BJ (cell line): ENCODE data around the gene TRABD2B. TPM values are rescaled to one million over a fixed set of nuclear protein-coding genes. Genes with fewer than 3 reads are reported as not detected.

Experiments
- CTCF ChIA-PET: fragments of 350-600 bp; formaldehyde crosslinking; extraction: SDS; loops from one replicate; lab custom pipeline; 2021; ENCODE audit warnings: antibody characterized with exemption, inconsistent platforms; lab: Yijun Ruan, JAX
- POLR2A ChIA-PET: fragments of 300-600 bp; sonication (Branson Sonifier 250); formaldehyde crosslinking; extraction: SDS; loops from one replicate; lab custom pipeline; 2021; ENCODE audit warnings: antibody characterized with exemption; lab: Charles Lee
- DNase-seq: peaks from one replicate; pipeline ENCODE4 v3.0.0-alpha.2; 2011; ENCODE audit warnings: low read depth
- H3K27me3 ChIP-seq: 2 replicates; pipeline ENCODE4 v1.6.0; 2011; ENCODE audit warnings: low read length; ENCODE audit not compliant: control insufficient read depth, insufficient read depth
- H3K36me3 ChIP-seq: 2 replicates; pipeline ENCODE4 v1.5.1; 2011; ENCODE audit warnings: low read length; ENCODE audit not compliant: control insufficient read depth, insufficient read depth
- H3K4me3 ChIP-seq: 2 replicates; pipeline ENCODE4 v1.5.1; 2011; ENCODE audit warnings: low read depth, mild to moderate bottlenecking, control low read depth, low read length
- CTCF ChIP-seq: IDR thresholded peaks from 2 replicates; pipeline ENCODE4 v1.5.1; 2011; ENCODE audit warnings: low read depth, mild to moderate bottlenecking, control low read depth, inconsistent platforms, low read length, moderate library complexity; ENCODE audit not compliant: insufficient read depth
- polyA plus RNA-seq: library from polyadenylated mRNA; depleted of rRNA; stranded (reverse); fragments of >200 nt; gene quantifications from 2 replicates; pipeline ENCODE4 v1.2.3, GENCODE V29; 2011

TRABD2B gene
- polyA plus RNA-seq, 1 experiment = not detected

DNA sequence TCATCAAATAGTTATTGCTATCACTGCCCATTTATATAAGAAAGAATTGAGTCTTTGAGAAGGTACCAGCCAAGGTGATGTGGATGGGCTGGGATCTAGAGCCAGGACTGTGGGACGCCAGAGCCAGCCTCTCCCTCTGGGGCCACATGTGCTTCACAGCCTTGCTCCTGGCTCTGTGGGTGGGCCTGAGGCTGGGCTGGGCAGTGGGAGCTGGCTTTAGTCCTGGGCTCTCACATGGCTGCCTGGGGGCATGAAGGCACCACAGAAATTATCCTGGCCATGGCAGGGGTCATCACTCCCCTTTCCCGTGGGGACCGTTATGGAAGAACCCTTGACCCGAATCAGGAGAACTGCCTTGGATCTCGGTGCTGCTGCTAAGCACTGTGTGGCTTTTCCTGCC lies 203.1 kb downstream of the TRABD2B start:
- no peak for TF ChIP-seq CTCF
- Histone ChIP-seq H3K4me3 (no peak overlapping the region), H3K27me3 (no peaks in the 10 kb centered on the region), H3K36me3 (no peaks in the 10 kb centered on the region)
- no peak for DNase-seq
- ChIA-PET POLR2A (no interaction called here), CTCF (interaction anchor here (0.6 kb wide), 1 partner anchor 357 kb away, joined by 3 read pairs; no protein-coding TSS in a partner anchor)

DNA sequence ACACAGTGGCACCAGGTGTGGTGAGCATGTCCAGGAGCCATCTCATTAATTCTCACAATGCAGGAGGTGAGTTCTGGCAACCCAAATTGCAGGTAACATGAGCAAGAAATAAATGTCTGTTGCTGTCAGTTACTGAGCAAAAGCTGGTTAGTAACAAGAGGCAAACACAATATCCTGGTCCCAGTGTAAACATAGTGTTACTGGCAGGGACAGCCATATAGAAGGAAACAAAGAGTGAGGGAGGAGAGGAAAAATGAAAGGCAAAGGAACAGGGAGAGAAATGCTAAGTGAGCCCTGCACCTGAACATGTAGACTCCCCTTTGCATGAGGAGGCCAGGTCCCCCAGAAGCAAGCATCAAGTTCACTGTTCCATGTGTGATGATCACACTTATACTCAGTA lies 203.6 kb downstream of the TRABD2B start:
- Histone ChIP-seq H3K36me3 (no peaks in the 10 kb centered on the region), H3K27me3 (no peaks in the 10 kb centered on the region), H3K4me3 (no peak overlapping the region)
- ChIA-PET POLR2A (no interaction called here), CTCF (interaction anchor here (0.6 kb wide), 1 partner anchor 356 kb away, joined by 3 read pairs; no protein-coding TSS in a partner anchor)
- no peak for DNase-seq
- no peak for TF ChIP-seq CTCF

- Histone ChIP-seq H3K36me3 (no peaks in the 10 kb centered on the region), H3K27me3 (no peaks in the 10 kb centered on the region), H3K4me3 (no peak overlapping the region)
- CTCF ChIA-PET = no interaction called here
- POLR2A ChIA-PET = no interaction called here
- TF ChIP-seq CTCF = no peak
- DNase-seq = no peak
These were observed 204.4 kb downstream of the TRABD2B start for GRCh38 chr1:47792779-47793178.

GRCh38 chr1:47791879-47792608 lies 205.1 kb downstream of the TRABD2B start:
- Histone ChIP-seq H3K36me3 (no peaks in the 10 kb centered on the region), H3K4me3 (no peak overlapping the region), H3K27me3 (no peaks in the 10 kb centered on the region)
- CTCF ChIA-PET = no interaction called here
- TF ChIP-seq CTCF = no peak
- no peak for DNase-seq
- POLR2A ChIA-PET = no interaction called here

GRCh38 chr1:47788761-47789160 lies 208.4 kb downstream of the TRABD2B start:
- Histone ChIP-seq H3K27me3 (no peaks in the 10 kb centered on the region), H3K36me3 (no peaks in the 10 kb centered on the region), H3K4me3 (no peak overlapping the region)
- no peak for DNase-seq
- POLR2A ChIA-PET = no interaction called here
- CTCF ChIA-PET = no interaction called here
- TF ChIP-seq CTCF = no peak
